ENCODE measurements around the gene ADCY4. TPM values are rescaled to one million over a fixed set of nuclear protein-coding genes. Genes with fewer than 3 reads are reported as not detected.

Gene ADCY4
- total and polyA plus RNA-seq, 2 donors (not counting 1 experiment from before 2014, with no cell fraction given): 2.3 to 7.8 TPM

DNA sequence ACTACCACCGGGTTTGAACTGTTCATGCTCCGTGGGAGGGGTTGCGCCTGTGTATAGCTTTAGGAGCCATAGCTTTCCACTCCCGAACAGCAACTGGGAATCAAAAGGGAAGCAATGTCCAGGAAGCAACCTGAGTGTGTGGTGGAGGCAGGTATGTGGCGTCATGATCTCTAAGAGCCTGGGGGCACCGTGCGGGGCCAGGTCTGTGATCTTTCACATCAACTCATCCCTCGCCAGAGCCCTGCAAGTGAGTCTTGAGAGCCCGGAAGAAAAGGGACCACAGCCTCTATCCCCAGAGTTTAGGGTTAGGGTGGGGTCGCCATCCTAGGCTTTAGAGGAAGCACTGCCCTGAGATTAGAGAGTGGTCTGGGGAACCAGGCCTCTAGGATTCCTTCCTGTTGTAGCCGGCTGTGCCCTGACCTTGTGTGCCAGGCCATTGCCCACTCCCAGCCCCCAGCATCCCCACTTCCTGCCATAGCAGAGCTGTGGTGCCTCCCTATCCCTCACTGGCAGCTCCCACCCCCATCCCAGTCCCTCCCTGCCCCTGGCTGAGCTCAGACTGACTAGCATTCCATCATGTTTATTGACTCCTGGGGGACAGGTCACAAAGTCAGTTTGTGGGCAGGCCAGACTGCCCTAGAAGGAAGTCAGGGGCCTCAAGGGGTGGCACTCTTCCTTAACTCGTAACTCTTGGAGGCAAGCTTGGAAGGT, 745 bp upstream of the ADCY4 start:
- WGBS (ENCODE audit: insufficient coverage): 75% methylated on average over 6 of the region's 12 CpGs
- Histone ChIP-seq H3K27me3 (replicated peaks in 1 of 4; ENCODE audit: control extremely low read depth in 1 of 4, control insufficient read depth in 3 of 4, insufficient read depth in 4 of 4, low read length in 3 of 4) (peaks cover 0 to 33% (median 16%) of the 10 kb centered on the region in 4 experiments), H3K27ac (ENCODE audit: low read length in 2 of 2) (no peak overlapping the region), H3K79me2 (ENCODE audit: control insufficient read depth, insufficient read depth, low read length) (peaks cover 15% of the 10 kb centered on the region), H2AFZ (ENCODE audit: insufficient read depth, low read depth, low read length, poor library complexity, severe bottlenecking) (no peak overlapping the region), H3K4me3 (ENCODE audit: control extremely low read depth in 1 of 5, extremely low read depth in 1 of 5, insufficient read depth in 1 of 5, low read depth in 2 of 5, low read length in 4 of 5) (no peak overlapping the region), H3K4me1 (ENCODE audit: control insufficient read depth in 2 of 2, insufficient read depth in 2 of 2, low read length in 2 of 2) (peaks cover 55 to 62% of the 10 kb centered on the region in 2 donors), H3K9ac (ENCODE audit: low read length) (no peak overlapping the region), H3K9me3 (ENCODE audit: control extremely low read depth in 1 of 3, control insufficient read depth in 2 of 3, insufficient read depth in 1 of 3, low read length in 2 of 3) (peaks cover 0 to 9% (median 0%) of the 10 kb centered on the region in 3 donors), H3K4me2 (replicated peaks; ENCODE audit: low read depth, low read length, poor library complexity, severe bottlenecking) (no peak overlapping the region), H3K36me3 (replicated peaks in 1 of 2; ENCODE audit: control extremely low read depth in 1 of 2, control insufficient read depth in 1 of 2, extremely low read depth in 1 of 2, insufficient read depth in 2 of 2, low read length in 1 of 2) (peaks cover 0 to 24% of the 10 kb centered on the region in 2 experiments), H4K20me1 (ENCODE audit: control insufficient read depth, insufficient read depth, low read length, poor library complexity, severe bottlenecking) (peaks cover 25% of the 10 kb centered on the region)
- ATAC-seq (ENCODE audit: low read depth) (no peak), DNase-seq (peak; percentile 12)
- POLR2A ChIA-PET: interaction anchor here (1.8 kb wide), 1 partner anchor 96 kb away, joined by 5 read pairs; no protein-coding TSS in a partner anchor
- intact Hi-C loops (cut with micrococcal nuclease): loop anchor here (10.0 kb wide), 1 partner anchor 339 kb away; no protein-coding TSS in a partner anchor
- Mint-ChIP-seq H3K4me3 (peak overlapping the region; percentile 47), H3K9me3 (ENCODE audit: insufficient read depth) (no peaks in the 10 kb centered on the region), H3K27me3 (peaks cover 17% of the 10 kb centered on the region), H3K4me1 (peaks cover 53% of the 10 kb centered on the region), H3K27ac (no peak overlapping the region)
- CTCF ChIA-PET: interaction anchor here (0.7 to 16.1 kb wide), 5 partner anchors 10 to 95 kb away, joined by 3 to 650 read pairs (median 3); partner anchors contain the start of genes CBLN3 and KHNYN
- TF ChIP-seq, protein P1, sequence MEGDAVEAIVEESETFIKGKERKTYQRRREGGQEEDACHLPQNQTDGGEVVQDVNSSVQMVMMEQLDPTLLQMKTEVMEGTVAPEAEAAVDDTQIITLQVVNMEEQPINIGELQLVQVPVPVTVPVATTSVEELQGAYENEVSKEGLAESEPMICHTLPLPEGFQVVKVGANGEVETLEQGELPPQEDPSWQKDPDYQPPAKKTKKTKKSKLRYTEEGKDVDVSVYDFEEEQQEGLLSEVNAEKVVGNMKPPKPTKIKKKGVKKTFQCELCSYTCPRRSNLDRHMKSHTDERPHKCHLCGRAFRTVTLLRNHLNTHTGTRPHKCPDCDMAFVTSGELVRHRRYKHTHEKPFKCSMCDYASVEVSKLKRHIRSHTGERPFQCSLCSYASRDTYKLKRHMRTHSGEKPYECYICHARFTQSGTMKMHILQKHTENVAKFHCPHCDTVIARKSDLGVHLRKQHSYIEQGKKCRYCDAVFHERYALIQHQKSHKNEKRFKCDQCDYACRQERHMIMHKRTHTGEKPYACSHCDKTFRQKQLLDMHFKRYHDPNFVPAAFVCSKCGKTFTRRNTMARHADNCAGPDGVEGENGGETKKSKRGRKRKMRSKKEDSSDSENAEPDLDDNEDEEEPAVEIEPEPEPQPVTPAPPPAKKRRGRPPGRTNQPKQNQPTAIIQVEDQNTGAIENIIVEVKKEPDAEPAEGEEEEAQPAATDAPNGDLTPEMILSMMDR (IDR thresholded peaks at IDR 0.05): no peak
- TF ChIP-seq EZH2 (IDR thresholded peaks at IDR 0.05; ENCODE audit: borderline replicate concordance, insufficient read depth, low read depth, low read length, poor library complexity, severe bottlenecking): no peak

Measured in B cell (primary cell).